ENCODE measurements around the gene ISCA2.

ISCA2 gene

GRCh38 chr14:74531467-74531866 is 37.9 kb downstream of the ISCA2 start:
- no peak overlapping the region for H3K27ac ChIP-seq (ENCODE audit: low read depth, low read length)
- no peaks in the 10 kb centered on the region for H3K9me3 ChIP-seq (ENCODE audit: insufficient read depth, low read length)
- H3K27me3 ChIP-seq (ENCODE audit: low read length): no peaks in the 10 kb centered on the region
- H3K4me3 ChIP-seq (ENCODE audit: insufficient read depth, low read length, poor library complexity, severe bottlenecking): no peak overlapping the region
- H3K9me2 ChIP-seq (replicated peaks; ENCODE audit: insufficient read depth, low read length): no peaks in the 10 kb centered on the region
- no peaks in the 10 kb centered on the region for H3K79me2 ChIP-seq (ENCODE audit: insufficient read depth, low read length)
- H3K4me2 ChIP-seq (ENCODE audit: low read depth, low read length, poor library complexity, severe bottlenecking): no peak overlapping the region
- TF ChIP-seq EZH2phosphoT487 (conservative IDR thresholded peaks at IDR 0.05; ENCODE audit: low read length): no peak
- TF ChIP-seq CTCF (IDR thresholded peaks at IDR 0.05; ENCODE audit: insufficient read depth, low read length, poor library complexity, severe bottlenecking): no peak
- no peaks in the 10 kb centered on the region for H4K20me1 ChIP-seq (ENCODE audit: low read depth, low read length)
- H3K36me3 ChIP-seq (ENCODE audit: low read length): no peaks in the 10 kb centered on the region
- no peak overlapping the region for H2AFZ ChIP-seq (ENCODE audit: low read depth, low read length, severe bottlenecking)
- no peak overlapping the region for H3K9ac ChIP-seq (ENCODE audit: low read length)
- no peaks in the 10 kb centered on the region for H3F3A ChIP-seq (ENCODE audit: insufficient read depth)

GRCh38 chr14:74532246-74532645 is 38.7 kb downstream of the ISCA2 start:
- Histone ChIP-seq H3K9ac (ENCODE audit: low read length) (no peak overlapping the region), H3K4me3 (ENCODE audit: insufficient read depth, low read length, poor library complexity, severe bottlenecking) (no peak overlapping the region), H3K79me2 (ENCODE audit: insufficient read depth, low read length) (no peaks in the 10 kb centered on the region), H3K9me3 (ENCODE audit: insufficient read depth, low read length) (no peaks in the 10 kb centered on the region), H3K27me3 (ENCODE audit: low read length) (no peaks in the 10 kb centered on the region), H3F3A (ENCODE audit: insufficient read depth) (no peaks in the 10 kb centered on the region), H3K27ac (ENCODE audit: low read depth, low read length) (no peak overlapping the region), H4K20me1 (ENCODE audit: low read depth, low read length) (no peaks in the 10 kb centered on the region), H3K36me3 (ENCODE audit: low read length) (no peaks in the 10 kb centered on the region), H2AFZ (ENCODE audit: low read depth, low read length, severe bottlenecking) (no peak overlapping the region), H3K4me2 (ENCODE audit: low read depth, low read length, poor library complexity, severe bottlenecking) (no peak overlapping the region), H3K9me2 (replicated peaks; ENCODE audit: insufficient read depth, low read length) (no peaks in the 10 kb centered on the region)
- no peak for TF ChIP-seq CTCF (IDR thresholded peaks at IDR 0.05; ENCODE audit: insufficient read depth, low read length, poor library complexity, severe bottlenecking)
- no peak for TF ChIP-seq EZH2phosphoT487 (conservative IDR thresholded peaks at IDR 0.05; ENCODE audit: low read length)

- no peak overlapping the region for H3K9ac ChIP-seq (ENCODE audit: low read length)
Observed at GRCh38 chr14:74533576-74533975, 40.0 kb downstream of the ISCA2 start.

More at GRCh38 chr14:74533576-74533975, 40.0 kb downstream of the ISCA2 start:
- no peaks in the 10 kb centered on the region for H3F3A ChIP-seq (ENCODE audit: insufficient read depth)
- H4K20me1 ChIP-seq (ENCODE audit: low read depth, low read length): no peaks in the 10 kb centered on the region
- no peak overlapping the region for H3K27ac ChIP-seq (ENCODE audit: low read depth, low read length)
- H3K9me3 ChIP-seq (ENCODE audit: insufficient read depth, low read length): no peaks in the 10 kb centered on the region
- no peak overlapping the region for H2AFZ ChIP-seq (ENCODE audit: low read depth, low read length, severe bottlenecking)
- no peaks in the 10 kb centered on the region for H3K36me3 ChIP-seq (ENCODE audit: low read length)
- H3K79me2 ChIP-seq (ENCODE audit: insufficient read depth, low read length): no peaks in the 10 kb centered on the region
- H3K9me2 ChIP-seq (replicated peaks; ENCODE audit: insufficient read depth, low read length): no peaks in the 10 kb centered on the region
- H3K4me3 ChIP-seq (ENCODE audit: insufficient read depth, low read length, poor library complexity, severe bottlenecking): no peak overlapping the region
- no peaks in the 10 kb centered on the region for H3K27me3 ChIP-seq (ENCODE audit: low read length)
- H3K4me2 ChIP-seq (ENCODE audit: low read depth, low read length, poor library complexity, severe bottlenecking): no peak overlapping the region
- no peak for TF ChIP-seq EZH2phosphoT487 (conservative IDR thresholded peaks at IDR 0.05; ENCODE audit: low read length)
- TF ChIP-seq CTCF (IDR thresholded peaks at IDR 0.05; ENCODE audit: insufficient read depth, low read length, poor library complexity, severe bottlenecking): no peak
